WERI-Rb-1 (cell line): ENCODE results near the gene B4GALNT3.

Source experiments
- DNase-seq: peaks from one replicate; pipeline ENCODE4 v3.0.0-alpha.2; 2020
- H3K27ac ChIP-seq: fragments of 250-450 bp; sonication (Bioruptor Pico); 2 replicates; pipeline ENCODE4 v1.5.1; 2020; ENCODE audit warnings: mild to moderate bottlenecking, moderate library complexity
- H3K27me3 ChIP-seq: fragments of 250-450 bp; sonication (Bioruptor Pico); 2 replicates; pipeline ENCODE4 v1.5.1; 2021; ENCODE audit warnings: mild to moderate bottlenecking, low read depth, moderate library complexity; ENCODE audit not compliant: insufficient read depth, severe bottlenecking
- H3K36me3 ChIP-seq: fragments of 250-450 bp; sonication (Bioruptor Pico); 2 replicates; pipeline ENCODE4 v1.5.1; 2020; ENCODE audit warnings: mild to moderate bottlenecking, moderate library complexity
- H3K4me3 ChIP-seq: 2 replicates; pipeline ENCODE4 v1.5.1; 2011; ENCODE audit warnings: low read depth, mild to moderate bottlenecking, control low read depth, low read length
- H3K9me3 ChIP-seq: fragments of 250-450 bp; sonication (Bioruptor Pico); 2 replicates; pipeline ENCODE4 v1.5.1; 2021; ENCODE audit warnings: mild to moderate bottlenecking, moderate library complexity; ENCODE audit not compliant: severe bottlenecking
- TF ChIP-seq, protein P1 (sequence below): IDR thresholded peaks from 2 replicates; pipeline ENCODE4 v1.5.1; 2011; ENCODE audit warnings: low read depth, mild to moderate bottlenecking, control low read depth, inconsistent platforms, low read length

Gene B4GALNT3

GRCh38 chr12:601976-602699, 142.4 kb downstream of the B4GALNT3 start:
- no peak overlapping the region for H3K27ac ChIP-seq
- DNase-seq, result no peak
- H3K36me3 ChIP-seq, result no peaks in the 10 kb centered on the region
- H3K27me3 ChIP-seq, result no peaks in the 10 kb centered on the region
- H3K4me3 ChIP-seq, result no peak overlapping the region
- no peaks in the 10 kb centered on the region for H3K9me3 ChIP-seq
- TF ChIP-seq, protein P1, sequence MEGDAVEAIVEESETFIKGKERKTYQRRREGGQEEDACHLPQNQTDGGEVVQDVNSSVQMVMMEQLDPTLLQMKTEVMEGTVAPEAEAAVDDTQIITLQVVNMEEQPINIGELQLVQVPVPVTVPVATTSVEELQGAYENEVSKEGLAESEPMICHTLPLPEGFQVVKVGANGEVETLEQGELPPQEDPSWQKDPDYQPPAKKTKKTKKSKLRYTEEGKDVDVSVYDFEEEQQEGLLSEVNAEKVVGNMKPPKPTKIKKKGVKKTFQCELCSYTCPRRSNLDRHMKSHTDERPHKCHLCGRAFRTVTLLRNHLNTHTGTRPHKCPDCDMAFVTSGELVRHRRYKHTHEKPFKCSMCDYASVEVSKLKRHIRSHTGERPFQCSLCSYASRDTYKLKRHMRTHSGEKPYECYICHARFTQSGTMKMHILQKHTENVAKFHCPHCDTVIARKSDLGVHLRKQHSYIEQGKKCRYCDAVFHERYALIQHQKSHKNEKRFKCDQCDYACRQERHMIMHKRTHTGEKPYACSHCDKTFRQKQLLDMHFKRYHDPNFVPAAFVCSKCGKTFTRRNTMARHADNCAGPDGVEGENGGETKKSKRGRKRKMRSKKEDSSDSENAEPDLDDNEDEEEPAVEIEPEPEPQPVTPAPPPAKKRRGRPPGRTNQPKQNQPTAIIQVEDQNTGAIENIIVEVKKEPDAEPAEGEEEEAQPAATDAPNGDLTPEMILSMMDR, result no peak

- Histone ChIP-seq H3K4me3 (no peak overlapping the region), H3K27ac (no peak overlapping the region), H3K27me3 (no peaks in the 10 kb centered on the region), H3K9me3 (no peaks in the 10 kb centered on the region), H3K36me3 (no peaks in the 10 kb centered on the region)
- TF ChIP-seq, protein P1, result no peak
- DNase-seq, result no peak
Observed at GRCh38 chr12:602700-603068, 142.9 kb downstream of the B4GALNT3 start.

- DNase-seq, result no peak
Observed at GRCh38 chr12:604956-605355, 145.2 kb downstream of the B4GALNT3 start.

GRCh38 chr12:607541-608001, 147.8 kb downstream of the B4GALNT3 start:
- H3K27ac ChIP-seq, result no peak overlapping the region
- H3K36me3 ChIP-seq, result no peaks in the 10 kb centered on the region
- no peak for DNase-seq

More at GRCh38 chr12:604956-605355, 145.2 kb downstream of the B4GALNT3 start:
- no peak overlapping the region for H3K4me3 ChIP-seq
- no peak overlapping the region for H3K27ac ChIP-seq
- no peaks in the 10 kb centered on the region for H3K9me3 ChIP-seq
- no peaks in the 10 kb centered on the region for H3K36me3 ChIP-seq
- no peaks in the 10 kb centered on the region for H3K27me3 ChIP-seq
- TF ChIP-seq, protein P1, result no peak

DNA sequence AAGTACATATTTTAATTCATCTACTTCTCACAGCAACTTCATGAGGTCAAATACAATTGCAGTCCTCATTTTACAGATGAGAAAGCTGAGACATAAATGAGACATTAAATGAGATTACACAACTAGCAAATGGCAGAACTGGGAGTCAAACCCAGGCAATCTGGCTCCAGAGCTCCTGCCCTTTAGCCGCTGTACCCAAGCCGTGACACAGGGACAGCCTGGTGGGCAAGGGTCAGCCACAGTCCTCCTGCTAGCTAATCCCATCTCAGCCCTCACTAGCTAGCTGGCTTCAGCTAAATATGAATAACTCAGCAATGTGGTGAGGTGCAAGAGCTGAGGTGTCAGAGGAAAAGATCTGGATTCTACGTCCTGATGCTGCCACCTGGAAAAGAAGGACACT, 148.7 kb downstream of the B4GALNT3 start:
- no peak overlapping the region for H3K27ac ChIP-seq
- H3K27me3 ChIP-seq, result no peaks in the 10 kb centered on the region
- no peak overlapping the region for H3K4me3 ChIP-seq
- no peaks in the 10 kb centered on the region for H3K36me3 ChIP-seq
- TF ChIP-seq, protein P1, result no peak
- H3K9me3 ChIP-seq, result no peaks in the 10 kb centered on the region
- DNase-seq, result no peak

More at GRCh38 chr12:607541-608001, 147.8 kb downstream of the B4GALNT3 start:
- Histone ChIP-seq H3K27me3 (no peaks in the 10 kb centered on the region), H3K9me3 (no peaks in the 10 kb centered on the region), H3K4me3 (no peak overlapping the region)
- TF ChIP-seq, protein P1, result no peak

DNA sequence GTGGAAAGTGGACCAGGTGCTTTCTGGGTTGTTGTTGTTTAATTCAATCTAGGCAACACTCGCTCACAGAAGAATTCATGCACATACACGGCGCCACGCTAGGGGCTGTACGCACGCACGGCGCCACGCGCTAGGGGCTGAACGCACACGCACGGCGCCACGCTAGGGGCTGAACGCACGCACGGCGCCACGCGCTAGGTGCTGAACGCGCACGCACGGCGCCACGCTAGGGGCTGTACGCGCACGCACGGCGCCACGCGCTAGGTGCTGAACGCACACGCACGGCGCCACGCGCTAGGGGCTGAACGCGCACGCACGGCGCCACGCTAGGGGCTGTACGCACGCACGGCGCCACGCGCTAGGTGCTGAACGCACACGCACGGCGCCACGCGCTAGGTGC, 149.2 kb downstream of the B4GALNT3 start:
- H3K4me3 ChIP-seq, result no peak overlapping the region
- no peaks in the 10 kb centered on the region for H3K27me3 ChIP-seq
- H3K9me3 ChIP-seq, result no peaks in the 10 kb centered on the region
- no peaks in the 10 kb centered on the region for H3K36me3 ChIP-seq
- no peak for DNase-seq
- TF ChIP-seq, protein P1, result no peak
- H3K27ac ChIP-seq, result no peak overlapping the region
